GM21529 (cell line): Measurements from ENCODE around the gene BTF3L4.
A peak's percentile ranks its signal among the peaks of the same experiment; 100 is the strongest.
"Not testable (repeated sequence)": the region's sequence is repeated elsewhere in the genome, so short reads cannot be mapped to it uniquely, and the experiment has no call there.

ENCODE experiments used
- ATAC-seq: cut with Tn5 transposase; IDR thresholded peaks from one replicate; pipeline ENCODE4 v1.9.1; 2021; ENCODE audit not compliant: unreplicated experiment

The BTF3L4 gene

DNA sequence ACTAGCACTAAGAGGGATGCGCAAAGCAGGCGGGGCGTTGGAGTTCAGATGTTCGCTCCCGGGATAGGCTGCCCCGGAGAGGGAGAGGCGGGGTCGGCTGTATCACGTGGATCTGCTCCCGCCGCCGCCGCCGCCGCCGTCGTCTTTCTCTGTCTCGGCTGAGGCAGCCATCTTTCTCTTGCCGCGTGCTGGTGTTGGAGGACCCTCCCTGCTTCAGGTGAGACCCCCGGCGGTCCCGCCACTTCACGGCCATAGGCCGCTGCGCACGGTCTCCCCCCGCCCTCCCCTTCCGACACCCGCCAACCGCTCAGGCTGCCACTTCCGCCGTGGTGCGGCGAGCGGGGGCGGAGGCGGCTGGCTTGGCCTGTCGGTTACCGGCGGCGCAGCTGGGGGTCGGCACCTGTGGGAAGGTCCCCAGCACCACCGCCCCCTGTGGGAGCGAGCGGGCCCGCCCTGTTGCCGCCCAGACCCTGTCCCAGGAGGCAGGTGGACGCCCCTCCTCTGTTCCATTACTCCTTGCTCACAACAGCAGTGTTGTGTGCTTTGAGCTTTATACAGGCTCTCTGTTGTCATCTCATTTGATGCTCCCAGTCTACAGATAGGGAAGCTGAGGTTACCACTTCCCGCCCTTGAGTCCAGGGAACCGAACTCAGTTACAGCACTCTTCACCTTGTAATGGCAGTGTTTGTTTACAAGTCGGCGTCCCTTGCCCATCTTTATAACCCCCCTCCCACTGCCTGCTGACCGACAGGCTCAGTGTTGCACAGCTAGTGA is at the start of gene BTF3L4:
Gene BTF3L4, plus strand, starts transcription at position 133 of the 774 bp plus-strand sequence. CDS start 3,553 bp downstream, outside the sequence.
- ATAC-seq = peak; percentile 83

DNA sequence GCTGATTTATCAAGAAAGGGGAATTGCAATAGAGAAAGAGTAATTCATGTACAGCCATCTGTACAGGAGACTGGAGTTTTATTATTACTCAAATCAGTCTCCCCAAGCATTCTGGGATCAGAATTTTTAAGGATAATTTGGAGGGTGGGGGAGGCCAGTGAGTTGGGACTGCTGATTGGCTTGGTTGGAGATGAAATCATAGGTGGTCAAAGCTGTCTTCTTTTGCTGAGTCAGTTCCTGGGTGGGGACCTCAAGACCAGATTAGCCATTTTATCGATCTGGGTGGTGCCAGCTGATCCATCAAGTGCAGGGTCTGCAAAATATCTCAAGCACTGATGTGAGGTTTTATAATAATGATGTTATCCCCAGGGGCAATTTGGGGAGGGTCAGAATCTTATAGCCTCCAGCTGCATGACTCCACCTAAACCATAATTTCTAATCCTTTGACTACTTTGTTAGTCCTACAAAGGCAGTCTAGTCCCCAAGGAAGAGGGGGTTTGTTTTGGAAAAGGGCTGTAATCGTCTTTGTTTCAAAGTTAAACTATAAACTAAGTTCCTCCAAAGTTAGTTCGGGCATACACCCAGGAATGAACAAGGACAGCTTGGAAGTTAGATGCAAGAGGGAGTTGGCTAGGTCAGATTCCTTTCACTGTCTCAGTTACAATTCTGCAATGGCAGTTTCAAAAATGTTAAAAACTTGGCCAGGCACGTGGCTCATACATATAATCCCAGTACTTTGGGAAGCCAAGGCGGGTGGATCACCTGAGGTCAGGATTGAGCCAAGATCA is 48.7 kb upstream of the BTF3L4 start:
- ATAC-seq = no peak

DNA sequence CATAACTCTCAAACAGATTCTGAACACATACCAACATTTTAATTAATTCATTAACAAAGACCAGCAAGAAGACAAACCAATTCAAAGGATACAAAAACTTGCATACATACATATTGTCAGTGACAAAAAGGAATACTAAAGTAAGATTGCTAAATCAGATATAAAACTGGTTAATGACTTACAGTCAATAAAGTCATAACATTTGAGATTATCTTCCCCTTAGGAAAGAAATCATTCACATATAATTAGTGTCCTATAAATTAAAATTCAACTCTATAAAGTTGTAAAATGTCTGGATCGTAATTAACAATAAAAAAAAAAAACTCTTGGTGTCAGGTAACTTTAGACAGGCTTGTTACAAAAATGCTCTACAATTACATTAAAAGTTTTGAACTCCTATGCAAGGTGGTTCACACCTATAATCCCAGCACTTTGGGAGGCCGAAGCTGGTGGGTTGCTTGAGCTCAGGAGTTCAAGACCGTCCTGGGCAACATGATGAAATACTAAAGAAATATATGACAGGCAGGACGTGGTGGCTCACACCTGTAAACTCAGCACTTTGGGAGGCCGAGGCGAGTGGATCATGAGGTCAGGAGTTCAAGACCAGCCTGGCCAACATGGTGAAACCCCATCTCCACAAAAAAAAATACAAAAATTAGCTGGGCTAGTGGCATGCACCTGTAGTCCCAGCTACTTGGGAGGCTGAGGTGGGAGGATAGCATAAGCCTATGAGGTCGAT is 47.9 kb upstream of the BTF3L4 start:
- no peak for ATAC-seq

DNA sequence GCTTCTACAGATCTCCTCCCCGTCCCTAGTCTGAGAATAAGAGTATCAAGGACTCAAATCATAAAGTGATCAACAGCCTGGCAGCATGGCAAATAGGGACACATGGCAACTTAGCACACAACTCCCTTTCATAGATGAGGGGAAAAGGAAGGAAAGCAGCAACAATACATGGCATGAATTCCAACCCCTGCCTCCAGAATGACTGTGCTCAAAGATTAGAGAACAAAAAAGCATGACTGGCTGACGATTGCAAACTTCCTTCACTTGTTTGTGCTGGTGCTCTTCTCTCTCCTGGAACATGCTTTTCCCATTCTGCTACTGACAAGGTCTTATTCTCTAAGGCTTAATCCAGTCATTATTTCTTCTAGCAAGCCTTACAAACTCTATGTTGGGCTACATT is 34.0 kb upstream of the BTF3L4 start:
- ATAC-seq = no peak

DNA sequence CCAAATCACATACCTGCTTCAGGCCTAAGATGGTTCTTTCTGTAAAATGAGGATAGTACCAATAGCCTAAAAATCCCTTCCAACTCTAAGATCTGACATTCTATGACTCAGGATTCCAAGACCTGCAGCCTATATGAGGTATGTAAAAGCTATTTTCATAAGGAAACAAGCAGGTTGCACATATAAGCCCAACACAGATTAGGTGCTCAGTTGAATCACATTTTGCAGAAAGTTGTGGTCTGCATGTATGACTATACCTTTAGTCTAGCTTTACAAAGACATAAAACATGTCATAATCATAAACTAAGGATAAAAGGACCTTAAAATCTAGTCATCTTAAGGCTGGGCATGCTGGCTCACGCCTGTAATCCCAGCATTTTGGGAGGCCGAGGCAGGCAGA is 29.8 kb upstream of the BTF3L4 start:
- no peak for ATAC-seq

DNA sequence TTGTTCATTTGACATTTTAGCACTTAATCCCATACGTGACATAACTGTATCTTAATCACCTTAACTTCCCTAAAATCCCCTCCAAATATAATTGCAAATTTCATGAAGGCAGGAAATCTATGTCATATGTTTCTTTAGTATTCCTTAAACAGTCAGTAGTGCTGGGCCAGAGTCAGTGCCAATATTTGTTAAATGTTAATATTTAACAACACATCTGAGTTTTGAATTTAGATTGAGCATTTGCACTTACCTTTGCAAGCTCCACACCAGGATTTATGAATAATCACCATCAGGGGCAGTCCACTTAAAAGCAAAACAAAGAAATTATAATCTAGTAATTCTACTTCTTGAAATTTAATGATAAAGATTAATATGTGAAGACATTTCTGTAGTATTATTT is 27.8 kb upstream of the BTF3L4 start:
- ATAC-seq = no peak

DNA sequence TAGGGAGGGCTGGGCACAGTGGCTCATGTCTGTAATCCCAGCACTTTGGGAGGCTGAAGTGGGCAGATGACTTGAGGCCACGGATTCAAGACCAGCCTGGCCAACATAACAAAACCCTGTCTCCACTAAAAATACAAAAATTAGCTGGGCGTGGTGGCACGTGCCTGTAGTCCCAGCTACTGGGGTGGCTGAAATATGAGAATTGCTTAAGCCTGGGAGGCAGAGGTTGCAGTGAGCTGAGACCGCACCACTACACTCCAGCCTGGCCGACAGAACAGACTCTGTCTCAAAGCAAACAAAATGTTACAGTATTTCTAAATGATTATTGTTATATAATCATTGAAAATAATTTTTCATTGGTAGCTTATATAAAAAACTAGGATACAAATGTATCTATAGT is 27.3 kb upstream of the BTF3L4 start:
- ATAC-seq = not testable (repeated sequence)

DNA sequence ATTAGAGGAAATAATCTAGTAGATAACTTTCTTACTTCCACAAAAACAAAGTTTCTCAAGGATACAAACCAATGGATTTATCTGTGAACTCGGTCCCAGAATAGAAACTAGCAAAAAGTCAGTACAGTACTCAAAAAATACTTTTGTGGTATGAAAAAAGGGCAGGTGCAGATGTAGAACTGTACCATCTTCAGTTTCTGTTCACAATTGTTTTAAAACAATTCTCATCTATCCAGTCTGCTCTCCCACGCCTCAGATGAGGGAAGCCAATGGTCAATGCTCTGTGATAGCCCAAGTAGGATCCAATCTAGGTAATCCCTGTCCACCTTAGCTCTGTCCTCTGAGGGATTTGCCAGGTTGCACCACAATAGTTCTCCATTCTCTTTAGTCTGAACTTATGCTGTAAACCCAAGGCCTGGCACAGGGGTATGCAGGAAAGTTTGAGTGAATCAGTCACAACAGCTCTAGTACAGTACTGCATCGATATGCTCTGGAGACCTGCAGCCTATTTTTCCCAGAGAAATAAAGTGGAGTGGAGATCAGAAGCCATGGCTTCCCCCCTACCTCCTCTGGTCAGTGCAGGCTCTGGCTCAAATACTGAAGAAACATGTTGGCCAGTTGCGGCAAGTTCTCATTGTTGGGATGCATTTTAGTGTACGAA is 23.8 kb upstream of the BTF3L4 start:
- peak; percentile 40 for ATAC-seq

DNA sequence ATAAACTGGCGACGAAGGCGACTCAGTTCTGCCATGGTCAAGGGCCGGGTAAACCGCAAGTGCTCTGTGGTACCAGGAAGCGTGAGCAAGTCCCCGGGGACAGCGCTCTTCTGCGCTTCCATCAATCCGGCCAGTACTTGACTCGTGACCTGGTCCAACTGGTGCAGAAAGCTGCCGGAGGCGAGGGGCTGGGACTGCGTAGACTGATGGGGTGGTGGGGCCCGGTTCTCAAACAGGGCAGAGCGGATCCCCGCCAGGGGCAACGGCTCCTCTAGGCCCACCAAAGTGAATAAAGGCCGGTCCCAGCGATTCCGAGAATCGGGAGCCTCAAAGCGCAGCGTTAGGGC is 23.3 kb upstream of the BTF3L4 start:
- ATAC-seq = peak; percentile 50

DNA sequence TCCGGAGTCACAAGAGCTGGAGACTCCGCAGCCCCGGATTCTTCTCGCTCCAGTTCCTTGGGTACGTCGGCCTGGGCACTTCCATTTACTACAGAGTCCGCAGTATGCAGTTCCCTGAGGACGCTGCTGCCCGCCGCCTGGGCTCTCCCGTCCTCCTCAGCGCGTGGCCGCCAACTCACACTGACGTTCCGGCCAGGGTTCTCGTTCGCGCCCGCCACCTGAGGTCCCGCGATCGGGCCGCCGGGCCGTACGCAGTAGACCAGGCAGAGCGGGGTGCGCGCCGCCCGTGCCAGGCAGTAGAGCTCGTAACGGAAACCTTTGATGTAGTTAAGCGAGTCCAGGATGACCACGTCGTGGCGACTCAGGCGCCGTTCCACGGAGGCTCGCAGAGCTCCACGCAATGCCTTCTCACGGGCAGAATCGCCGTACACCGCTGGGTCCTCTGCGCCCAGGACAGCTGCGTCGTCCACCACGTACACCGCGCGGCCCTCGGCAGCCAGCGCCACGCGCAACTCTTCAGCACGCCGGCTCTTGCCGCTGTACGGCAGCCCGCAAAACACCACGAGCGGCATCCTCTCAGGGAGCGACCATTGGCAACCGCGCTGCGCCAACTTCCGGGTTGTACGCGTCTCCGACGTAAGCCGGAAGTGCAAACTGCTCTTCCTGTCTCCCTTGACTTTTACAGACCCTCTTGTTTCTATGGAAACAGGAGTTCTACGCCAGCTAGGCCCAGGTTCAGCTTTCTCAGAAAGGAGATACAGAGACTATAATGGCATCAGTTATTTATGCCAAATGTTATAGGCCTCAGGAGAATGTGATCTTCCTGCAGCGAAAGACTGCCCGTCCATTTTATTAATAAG is 22.7 kb upstream of the BTF3L4 start, which contains the start of gene KTI12:
Gene KTI12, minus strand, starts transcription at position 621 of the 860 bp plus-strand sequence. Its CDS starts 49 bp downstream, at position 572.
- peak; percentile 81 for ATAC-seq

DNA sequence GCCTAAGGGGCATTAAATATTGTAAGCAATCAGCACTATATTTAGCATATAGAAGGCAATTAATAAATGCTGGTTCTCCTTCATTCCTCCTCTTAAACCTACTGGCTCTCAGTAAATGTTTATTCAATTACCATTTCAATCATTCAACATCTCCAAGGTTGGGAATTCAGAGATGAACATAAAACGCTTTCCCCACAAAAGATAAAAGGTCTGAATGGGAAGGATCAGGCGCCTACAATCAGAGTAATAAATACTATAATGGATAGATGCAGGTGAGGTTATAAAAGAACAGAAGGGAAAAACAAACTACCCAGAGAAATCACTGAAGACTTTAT is 22.1 kb upstream of the BTF3L4 start:
- no peak for ATAC-seq

DNA sequence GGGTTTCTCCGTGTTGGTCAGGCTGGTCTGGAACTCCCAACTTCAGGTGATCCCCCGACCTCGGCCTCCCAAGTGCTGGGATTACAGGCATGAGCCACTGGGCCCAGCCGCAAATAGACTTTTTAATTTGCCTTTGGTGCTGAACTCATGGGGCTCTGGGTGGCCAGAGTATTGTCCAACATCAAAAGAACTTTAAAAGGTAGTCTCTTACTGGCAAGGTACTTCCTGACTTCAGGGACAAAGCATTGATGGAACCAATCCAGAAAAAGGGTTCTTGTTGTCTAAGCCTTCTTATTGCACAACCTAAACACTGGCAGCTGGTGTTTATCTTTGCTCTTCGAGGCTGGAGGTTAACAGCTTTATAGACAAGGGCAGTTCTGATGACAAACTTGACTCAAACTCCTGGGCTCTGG is 18.7 kb upstream of the BTF3L4 start:
- no peak for ATAC-seq

DNA sequence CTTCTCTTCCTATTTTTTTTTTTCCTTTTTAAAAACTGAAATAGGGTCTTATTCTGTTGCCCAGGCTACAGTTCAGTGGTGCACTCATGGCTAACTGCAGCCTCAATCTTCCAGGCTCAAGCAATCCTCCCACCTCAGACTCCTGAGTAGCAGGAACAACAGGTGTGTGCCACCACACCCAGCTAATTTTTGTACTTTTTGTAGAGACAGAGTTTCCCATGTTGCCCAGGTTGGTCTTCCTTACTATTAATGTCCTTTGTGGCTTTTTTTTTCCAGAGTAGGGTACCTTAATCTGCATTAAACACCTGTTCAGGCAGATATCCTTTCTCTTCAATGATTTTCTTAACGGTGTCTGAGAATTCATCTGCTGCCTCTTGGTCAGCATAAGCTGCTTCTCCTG is 18.2 kb upstream of the BTF3L4 start:
- ATAC-seq = no peak

DNA sequence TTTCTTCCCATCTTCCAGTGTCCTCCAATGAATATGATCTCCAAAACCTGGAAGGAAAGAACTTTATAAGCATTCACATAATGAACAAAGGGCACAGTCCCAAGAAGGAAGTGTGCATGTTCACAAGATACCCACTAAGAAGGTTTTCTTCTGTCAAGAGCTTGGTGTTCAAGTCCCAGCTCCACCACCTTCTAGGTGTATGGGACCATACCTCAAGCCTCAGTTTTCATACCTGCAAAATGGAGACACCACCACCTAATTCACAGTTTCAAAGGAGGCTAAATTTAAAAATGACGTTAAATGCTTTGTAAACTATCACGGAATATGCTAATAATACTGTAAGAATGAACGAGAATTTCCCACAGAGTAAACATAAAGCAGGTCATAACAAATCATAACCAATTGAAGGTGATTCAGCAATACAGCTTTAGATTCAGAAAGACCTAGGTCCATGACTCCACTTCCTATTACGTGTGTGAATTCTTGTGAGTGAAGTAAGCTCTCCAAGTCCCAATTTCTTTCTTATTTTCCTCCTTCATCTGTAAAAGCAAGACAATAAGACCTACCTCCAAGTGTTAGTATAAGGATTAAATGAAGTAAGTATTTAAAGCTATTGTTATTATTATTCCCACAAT is 14.4 kb upstream of the BTF3L4 start:
- no peak for ATAC-seq

DNA sequence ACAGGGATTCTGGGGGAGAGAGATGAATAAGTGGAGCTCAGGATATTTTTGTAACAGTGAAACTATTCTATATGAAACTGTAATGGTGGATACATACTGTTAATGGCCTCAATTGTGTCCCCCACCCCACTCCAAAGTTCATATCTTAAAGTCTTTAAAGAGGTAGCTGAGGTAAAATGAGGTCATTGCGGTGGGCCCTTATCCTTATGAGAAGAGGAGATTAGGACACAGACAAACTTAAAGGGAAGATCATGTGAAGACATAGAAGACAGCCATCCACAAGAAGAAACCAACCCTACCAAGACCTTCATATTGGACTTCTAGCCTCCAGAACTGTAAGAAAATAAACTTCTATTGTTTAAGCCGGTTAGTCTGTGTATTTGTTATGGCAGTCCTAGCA is 10.9 kb upstream of the BTF3L4 start:
- ATAC-seq = no peak

DNA sequence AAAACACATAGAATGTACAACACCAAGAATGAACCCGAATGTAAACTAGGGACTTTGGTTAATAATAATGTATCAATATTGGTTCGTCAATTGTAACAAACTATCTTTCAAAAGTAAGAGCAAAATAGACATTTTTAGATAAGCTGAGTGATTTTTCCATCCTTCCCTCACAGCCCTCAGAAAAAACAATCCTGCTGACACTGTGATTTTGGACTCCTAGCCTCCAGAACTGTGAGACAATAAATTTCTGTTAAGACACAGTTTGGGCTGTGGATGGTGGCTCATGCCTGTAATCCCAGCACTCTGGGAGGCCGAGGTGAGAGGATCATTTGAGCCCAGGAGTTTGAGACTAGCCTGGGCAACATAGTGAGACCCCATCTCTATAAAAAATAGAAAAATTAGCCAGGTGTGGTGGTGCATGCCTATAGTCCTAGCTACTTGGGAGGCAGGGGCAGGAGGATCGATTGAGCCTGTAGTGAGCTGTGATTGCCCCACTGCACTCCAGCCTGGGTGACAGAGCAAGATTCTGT is 10.4 kb upstream of the BTF3L4 start:
- ATAC-seq = not testable (repeated sequence)

DNA sequence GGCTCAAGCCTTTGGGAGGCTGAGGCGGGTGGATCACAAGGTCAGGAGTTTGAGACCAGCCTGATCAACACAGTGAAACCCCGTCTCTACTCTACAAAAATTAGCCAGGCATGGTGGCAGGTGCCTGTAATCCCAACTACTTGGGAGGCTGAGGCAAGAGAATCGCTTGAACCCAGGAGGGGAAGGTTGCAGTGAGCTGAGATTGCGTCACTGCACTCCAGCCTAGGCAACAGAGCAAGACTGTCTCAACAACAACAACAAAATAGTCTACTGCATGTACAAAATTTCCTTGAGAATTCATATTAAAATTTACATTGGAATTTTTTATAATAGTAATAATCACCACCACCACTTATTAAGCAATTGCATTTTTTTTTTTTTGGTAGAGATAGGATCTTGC is 6.8 kb upstream of the BTF3L4 start:
- not testable (repeated sequence) for ATAC-seq

DNA sequence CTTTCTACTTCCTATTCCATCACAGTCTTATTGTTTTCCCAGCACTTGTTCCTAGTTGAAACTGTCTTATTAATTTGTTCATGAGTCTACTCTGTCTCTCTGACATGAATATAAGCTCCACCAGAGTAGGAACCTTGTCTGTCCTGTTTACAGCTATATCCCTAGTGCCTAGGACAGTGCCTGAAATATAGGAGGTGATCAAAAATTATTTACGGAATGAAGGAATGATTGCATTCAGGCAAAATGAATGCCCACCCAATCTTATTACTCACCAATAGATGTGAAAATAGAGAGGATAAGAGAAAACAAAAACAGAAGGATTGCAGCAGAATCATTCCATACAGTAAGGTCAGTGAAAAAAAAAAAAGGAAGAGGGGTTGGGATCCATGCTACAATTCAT is 2.2 kb upstream of the BTF3L4 start:
- ATAC-seq = no peak

DNA sequence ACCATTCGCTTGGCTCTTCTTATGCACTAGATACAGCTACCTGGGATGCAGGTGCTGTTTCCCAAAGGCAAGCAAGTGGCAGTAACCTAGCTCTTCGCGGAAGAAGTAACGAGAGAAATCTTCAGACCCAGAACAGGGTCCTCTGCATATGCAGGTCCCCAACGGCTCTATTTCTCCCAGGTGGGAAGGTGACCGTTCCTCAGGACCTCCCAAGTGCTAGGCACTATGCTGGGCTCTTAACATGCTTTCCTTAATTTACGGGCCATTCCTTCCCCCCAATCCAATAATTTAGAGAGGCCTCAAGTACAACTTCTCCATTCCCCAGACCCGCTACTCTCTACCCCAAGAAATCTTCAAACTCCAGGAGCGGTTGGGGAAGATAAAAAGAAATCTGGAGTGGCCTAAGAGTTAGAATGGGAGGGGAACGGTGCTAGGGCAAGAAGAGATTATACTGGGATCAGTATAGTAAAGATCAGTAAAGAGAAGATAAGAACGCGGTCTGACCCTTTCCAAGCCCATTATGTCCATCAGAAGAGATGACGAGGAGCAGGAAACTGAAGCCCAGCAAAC is 1.5 kb upstream of the BTF3L4 start:
- ATAC-seq = no peak
